ENCODE measurements around the gene PARD3B.

Gene PARD3B

GRCh38 chr2:205613970-205614559, 1068.8 kb downstream of the PARD3B start:
- no peak for DNase-seq (ENCODE audit: low read depth)

- no peak for DNase-seq (ENCODE audit: low read depth)
These were observed 1069.7 kb downstream of the PARD3B start for GRCh38 chr2:205614965-205615364.

- no peak for DNase-seq (ENCODE audit: low read depth)
These were observed 1072.6 kb downstream of the PARD3B start for GRCh38 chr2:205617905-205618304.

GRCh38 chr2:205619600-205619999, 1074.3 kb downstream of the PARD3B start:
- no peak for DNase-seq (ENCODE audit: low read depth)

GRCh38 chr2:205627085-205627484, 1081.8 kb downstream of the PARD3B start:
- no peak for DNase-seq (ENCODE audit: low read depth)

- DNase-seq (ENCODE audit: low read depth), result no peak
These were observed 1083.1 kb downstream of the PARD3B start for GRCh38 chr2:205628422-205628821.

- no peak for DNase-seq (ENCODE audit: low read depth)
These were observed 1084.0 kb downstream of the PARD3B start for GRCh38 chr2:205629091-205629776.

GRCh38 chr2:205633994-205634393, 1088.7 kb downstream of the PARD3B start:
- DNase-seq (ENCODE audit: low read depth), result no peak

GRCh38 chr2:205636549-205637319, 1091.5 kb downstream of the PARD3B start:
- DNase-seq (ENCODE audit: low read depth), result no peak

- no peak for DNase-seq (ENCODE audit: low read depth)
These were observed 1092.0 kb downstream of the PARD3B start for GRCh38 chr2:205637320-205637602.

GRCh38 chr2:205637779-205638503, 1092.7 kb downstream of the PARD3B start:
- no peak for DNase-seq (ENCODE audit: low read depth)

GRCh38 chr2:205640716-205641115, 1095.4 kb downstream of the PARD3B start:
- DNase-seq (ENCODE audit: low read depth), result no peak

GRCh38 chr2:205642599-205643356, 1097.5 kb downstream of the PARD3B start:
- no peak for DNase-seq (ENCODE audit: low read depth)

GRCh38 chr2:205643391-205643885, 1098.2 kb downstream of the PARD3B start:
- no peak for DNase-seq (ENCODE audit: low read depth)

GRCh38 chr2:205644018-205644417, 1098.7 kb downstream of the PARD3B start:
- no peak for DNase-seq (ENCODE audit: low read depth)

GRCh38 chr2:205646680-205647079, 1101.4 kb downstream of the PARD3B start:
- DNase-seq (ENCODE audit: low read depth), result no peak

- no peak for DNase-seq (ENCODE audit: low read depth)
These were observed 1105.2 kb downstream of the PARD3B start for GRCh38 chr2:205650450-205650849.

GRCh38 chr2:205650931-205651330, 1105.7 kb downstream of the PARD3B start:
- DNase-seq (ENCODE audit: low read depth), result no peak

- no peak for DNase-seq (ENCODE audit: low read depth)
These were observed 1106.4 kb downstream of the PARD3B start for GRCh38 chr2:205651719-205652118.

- no peak for DNase-seq (ENCODE audit: low read depth)
These were observed 1109.8 kb downstream of the PARD3B start for GRCh38 chr2:205654878-205655605.
